Aorta (tissue), 5 donors: ENCODE measurements around the gene OR5K4. TPM values are rescaled to one million over a fixed set of nuclear protein-coding genes. Genes with fewer than 3 reads are reported as not detected.
"Not testable (repeated sequence)": the region's sequence is repeated elsewhere in the genome, so short reads cannot be mapped to it uniquely, and the experiment has no call there.

Experiments used
- ATAC-seq: fragments of 200-7000 bp; cut with Tn5 transposase; one replicate; pipeline ENCODE4 v1.9.1; 2022; ENCODE audit warnings: moderate library complexity; ENCODE audit not compliant: low FRiP score
- DNase-seq, 2 donors: peaks; one replicate each; pipeline ENCODE4 v3.0.0-alpha.2; 2020
- H3K27ac ChIP-seq, 2 donors: one replicate each; pipeline ENCODE4 v1.5.1; 2013; ENCODE audit warnings: low read length in 2 of 2, mild to moderate bottlenecking in 2 of 2, moderate library complexity in 2 of 2, control low read depth in 1 of 2, inconsistent platforms in 1 of 2, low read depth in 1 of 2
- H3K27me3 ChIP-seq, 2 donors: one replicate each; pipeline ENCODE4 v1.6.1; 2013; ENCODE audit warnings: control low read depth in 1 of 2, low read length in 1 of 2, mild to moderate bottlenecking in 1 of 2, moderate library complexity in 1 of 2; ENCODE audit not compliant: insufficient read depth in 2 of 2, control insufficient read depth in 1 of 2
- H3K36me3 ChIP-seq, 2 donors: one replicate each; pipeline ENCODE4 v1.6.1; 2013; ENCODE audit warnings: control low read depth in 1 of 2, low read length in 1 of 2, mild to moderate bottlenecking in 1 of 2; ENCODE audit not compliant: insufficient read depth in 2 of 2, control insufficient read depth in 1 of 2
- H3K4me1 ChIP-seq, 2 donors: one replicate each; pipeline ENCODE4 v1.6.1; 2013; ENCODE audit warnings: low read length in 2 of 2, control low read depth in 1 of 2, mild to moderate bottlenecking in 1 of 2, moderate library complexity in 1 of 2; ENCODE audit not compliant: insufficient read depth in 2 of 2, control insufficient read depth in 1 of 2
- H3K4me3 ChIP-seq, 2 donors: one replicate each; pipeline ENCODE4 v1.5.1; 2013; ENCODE audit warnings: low read length in 2 of 2, control low read depth in 1 of 2, mild to moderate bottlenecking in 1 of 2
- H3K9me3 ChIP-seq: one replicate; pipeline ENCODE4 v1.6.1; 2013; ENCODE audit warnings: mild to moderate bottlenecking, low read length; ENCODE audit not compliant: control insufficient read depth
- WGBS, 2 donors: extraction: QIAGEN DNeasy Blood & Tissue Kit; methylation state at CpG; one replicate each; pipeline ENCODE4 v1.1.7; 2013; 5-methylcytosine and 5-hydroxymethylcytosine counted together
- intact Hi-C, 2 donors: fragments of 100-400 bp; cut with DNase I; formaldehyde crosslinking; loops; one replicate each; pipeline versions ENCODE4 v1.14.2 to v1.15.0; 2022
- polyA plus RNA-seq, 2 donors: library from polyadenylated mRNA; stranded (reverse); fragments of 200-250 nt; gene quantifications; one replicate each; pipeline ENCODE4 v1.2.3, GENCODE V29; 2013
- total RNA-seq, 2 donors: library from RNA; stranded (reverse); fragmentation: NEBNext Ultra II Directional; extraction: Animal tissue kit (Norgen Biotek cat#: 25700); gene quantifications; one replicate each; pipeline ENCODE4 v1.2.1, GENCODE V29; 2021
- donor health status: healthy with polysubstance abuse.
- donor health status: Bipolar disorder and iron deficiency.
- donor health status: DM: no; HTN: no; CAD: no.
- donor health status: DM: no; HTN: no; CAD: no.
- donor health status: DM: yes; HTN: yes; CAD: no.

OR5K4 gene
- total and polyA plus RNA-seq, 4 donors = not detected

- H3K27ac ChIP-seq = no peak within 1 kb of the TSS
- H3K9me3 ChIP-seq = peaks cover 2% of the 10 kb centered on the region
- DNase-seq = no peak
- no peaks in the 10 kb centered on the region for H3K27me3 ChIP-seq
- H3K4me3 ChIP-seq = no peak within 1 kb of the TSS
- intact Hi-C loops = no loop called here
- no peaks in the 10 kb centered on the region for H3K4me1 ChIP-seq
- H3K36me3 ChIP-seq = no peaks in the 10 kb centered on the region
- ATAC-seq = no peak
Observed at GRCh38 chr3:98390366-98390765, 36.7 kb downstream of the OR5K4 start, which contains the start of gene OR5K3. Gene OR5K3, plus strand, starts transcription at chr3:98390666. Its CDS starts 0 bp downstream, at chr3:98390666.

- Histone ChIP-seq H3K4me3 (no peak overlapping the region), H3K4me1 (no peaks in the 10 kb centered on the region), H3K36me3 (no peaks in the 10 kb centered on the region), H3K9me3 (peaks cover 3% of the 10 kb centered on the region), H3K27ac (no peak overlapping the region), H3K27me3 (no peaks in the 10 kb centered on the region)
- no peak for DNase-seq
- intact Hi-C loops = no loop called here
- ATAC-seq = no peak
Observed at GRCh38 chr3:98395101-98395500, 41.4 kb downstream of the OR5K4 start.

GRCh38 chr3:98396482-98396881 is 42.8 kb downstream of the OR5K4 start:
- H3K36me3 ChIP-seq, H3K9me3 ChIP-seq, DNase-seq, intact Hi-C loops, H3K4me3 ChIP-seq, H3K4me1 ChIP-seq, ATAC-seq, H3K27me3 ChIP-seq, H3K27ac ChIP-seq: not testable (repeated sequence)
- 91 to 92% methylated on average over 4 of the region's 4 CpGs for WGBS, 2 donors

GRCh38 chr3:98398513-98398912 is 44.9 kb downstream of the OR5K4 start:
- ATAC-seq = no peak
- Histone ChIP-seq H3K36me3 (no peaks in the 10 kb centered on the region), H3K4me3 (no peak overlapping the region), H3K9me3 (peaks cover 3% of the 10 kb centered on the region), H3K27me3 (no peaks in the 10 kb centered on the region), H3K4me1 (no peaks in the 10 kb centered on the region), H3K27ac (no peak overlapping the region)
- DNase-seq = no peak
- intact Hi-C loops = no loop called here

- H3K9me3 ChIP-seq = peaks cover 8% of the 10 kb centered on the region
Observed at GRCh38 chr3:98402507-98402906, 48.9 kb downstream of the OR5K4 start.

GRCh38 chr3:98404010-98404409 is 50.4 kb downstream of the OR5K4 start:
- Histone ChIP-seq H3K4me1 (no peaks in the 10 kb centered on the region), H3K9me3 (peaks cover 8% of the 10 kb centered on the region), H3K36me3 (no peaks in the 10 kb centered on the region), H3K4me3 (no peak overlapping the region), H3K27me3 (no peaks in the 10 kb centered on the region), H3K27ac (no peak overlapping the region)
- DNase-seq = no peak
- intact Hi-C loops = no loop called here
- no peak for ATAC-seq

More at GRCh38 chr3:98402507-98402906, 48.9 kb downstream of the OR5K4 start:
- Histone ChIP-seq H3K4me1 (no peaks in the 10 kb centered on the region), H3K36me3 (no peaks in the 10 kb centered on the region), H3K27me3 (no peaks in the 10 kb centered on the region), H3K27ac (no peak overlapping the region), H3K4me3 (no peak overlapping the region)
- WGBS, 2 donors = 87 to 100% methylated on average over 1 of the region's 1 CpG
- peak in 1 of 2 donors; percentile 32 for DNase-seq
- ATAC-seq = no peak
- intact Hi-C loops = no loop called here

Other genes starting within 250 kb of the OR5K4 start
- not detected for gene OR5H1, start 223.1 kb upstream of the OR5K4 start, total RNA-seq
- gene OR5H1, start 223.1 kb upstream of the OR5K4 start, polyA plus RNA-seq = not detected
- gene OR5H14, start 206.4 kb upstream of the OR5K4 start, total RNA-seq = under 1 TPM in 1 of 2 donors, not detected in 1; 0.03 TPM
- gene OR5H14, start 206.4 kb upstream of the OR5K4 start, polyA plus RNA-seq = not detected
- not detected for gene OR5H15, start 187.2 kb upstream of the OR5K4 start, total RNA-seq
- not detected for gene OR5H15, start 187.2 kb upstream of the OR5K4 start, polyA plus RNA-seq
- not detected for gene OR5H6, start 89.6 kb upstream of the OR5K4 start, total RNA-seq
- gene OR5H6, start 89.6 kb upstream of the OR5K4 start, polyA plus RNA-seq = not detected
- not detected for gene OR5H2, start 71.3 kb upstream of the OR5K4 start, total RNA-seq
- gene OR5H2, start 71.3 kb upstream of the OR5K4 start, polyA plus RNA-seq = not detected
- not detected for gene OR5K3, start 36.8 kb downstream of the OR5K4 start, total RNA-seq
- not detected for gene OR5K3, start 36.8 kb downstream of the OR5K4 start, polyA plus RNA-seq
- not detected for gene OR5K1, start 109.3 kb downstream of the OR5K4 start, total RNA-seq
- gene OR5K1, start 109.3 kb downstream of the OR5K4 start, polyA plus RNA-seq = not detected
- not detected for gene OR5K2, start 143.8 kb downstream of the OR5K4 start, total RNA-seq
- gene OR5K2, start 143.8 kb downstream of the OR5K4 start, polyA plus RNA-seq = not detected
- gene CLDND1, start 169.0 kb downstream of the OR5K4 start, total RNA-seq = 100 to 1,000 TPM; 114 to 132 TPM
- gene CLDND1, start 169.0 kb downstream of the OR5K4 start, polyA plus RNA-seq = 100 to 1,000 TPM; 106 to 112 TPM
- gene GPR15, start 178.1 kb downstream of the OR5K4 start, total RNA-seq = not detected
- gene GPR15, start 178.1 kb downstream of the OR5K4 start, polyA plus RNA-seq = not detected
- 10 to 100 TPM; 10.8 to 19.4 TPM for gene CPOX, start 239.8 kb downstream of the OR5K4 start, total RNA-seq
- gene CPOX, start 239.8 kb downstream of the OR5K4 start, polyA plus RNA-seq = 10 to 100 TPM in 1 of 2 donors, 1 to 10 TPM in 1; 9.5 to 14.9 TPM